NOMO-1 treated with DMSO at 0.1 percent for 48 hours (cell line): ENCODE data around the gene TMEM200C.
"Not testable (repeated sequence)": the region's sequence is repeated elsewhere in the genome, so short reads cannot be mapped to it uniquely, and the experiment has no call there.

Experiments
- DNase-seq: peaks from one replicate; lab custom pipeline; 2025; ENCODE audit not compliant: unreplicated experiment; lab: John Stamatoyannopoulos, UW

TMEM200C gene

DNA sequence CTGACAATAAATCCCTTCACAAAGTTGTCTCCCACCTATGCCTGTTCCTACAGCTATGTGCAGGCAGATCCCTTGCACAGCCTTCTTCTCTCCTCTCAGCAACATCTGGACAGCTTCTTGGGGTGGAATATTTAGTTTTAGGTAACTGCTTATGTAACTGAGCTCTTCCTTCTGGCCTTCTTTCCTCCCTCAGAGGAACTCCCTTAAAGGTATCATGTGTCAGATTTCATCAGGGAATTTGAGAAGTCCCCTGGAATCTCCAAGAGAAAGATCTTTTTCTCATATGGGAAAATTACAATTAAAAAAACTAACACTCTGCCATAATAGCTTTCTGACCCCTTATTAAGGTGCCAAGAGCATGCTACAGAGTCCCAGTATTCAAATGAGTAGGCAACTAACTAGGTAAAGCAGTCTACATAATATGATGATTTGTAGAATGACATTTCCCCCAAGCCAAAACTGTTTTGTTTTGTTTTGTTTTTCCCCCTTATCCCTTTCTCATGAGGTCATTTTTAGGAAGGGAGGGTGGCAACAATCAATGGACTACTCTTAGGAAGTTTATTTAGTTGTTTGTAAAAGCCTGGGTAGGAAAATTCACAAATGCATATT is 2.4 kb downstream of the TMEM200C start:
- DNase-seq = no peak

DNA sequence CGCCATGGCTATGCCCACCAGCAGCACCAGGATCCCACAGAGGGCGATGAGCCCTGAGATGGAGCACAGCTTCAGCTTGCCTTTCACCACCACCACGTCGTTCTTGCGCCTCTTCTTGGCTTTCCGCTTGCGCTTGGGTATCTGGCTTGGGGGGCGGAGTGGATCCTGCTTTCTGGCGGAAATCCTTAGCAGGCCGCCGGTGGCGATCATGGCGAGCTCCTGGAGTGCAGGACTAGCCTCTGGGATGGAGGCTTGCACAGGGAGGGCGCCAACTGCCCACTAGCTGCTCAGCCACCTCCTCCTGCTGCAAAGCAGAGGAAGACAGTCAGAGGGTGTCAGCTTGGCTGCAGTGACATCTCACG is 3.5 kb downstream of the TMEM200C start:
- DNase-seq = no peak

DNA sequence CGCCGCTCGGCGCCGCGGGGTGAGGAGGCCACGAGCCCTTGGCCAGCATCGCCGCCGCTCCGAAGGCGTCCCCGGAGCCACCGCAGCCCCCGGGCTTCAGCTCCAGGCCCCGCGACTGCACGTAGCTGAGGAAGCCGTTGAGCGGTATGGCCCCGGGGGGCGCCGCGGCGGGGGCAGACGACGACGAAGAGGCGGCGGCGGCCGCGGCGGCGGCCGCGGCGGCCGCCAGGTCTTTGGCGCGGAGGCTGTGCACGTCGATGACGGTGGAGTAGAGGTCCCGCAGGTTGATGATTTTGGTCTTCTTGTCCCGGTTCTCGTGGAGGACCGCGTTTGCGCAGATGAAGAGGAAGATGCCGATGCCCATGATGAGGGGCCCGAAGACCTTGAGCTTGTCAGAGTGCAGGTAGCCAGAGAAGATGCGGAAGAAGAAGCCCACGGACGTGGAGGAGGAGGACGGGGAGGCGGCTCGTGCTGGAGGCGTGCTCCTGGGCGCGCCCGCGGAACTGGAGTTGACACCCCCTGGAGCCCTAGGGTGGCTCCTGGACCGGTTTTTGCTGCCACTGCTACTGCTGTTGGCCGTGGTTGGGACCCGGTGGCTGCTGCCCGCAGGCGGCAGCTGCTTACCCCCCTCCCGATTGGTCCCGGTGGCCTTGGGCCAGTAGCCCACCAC is 4.0 kb downstream of the TMEM200C start:
- DNase-seq = no peak

DNA sequence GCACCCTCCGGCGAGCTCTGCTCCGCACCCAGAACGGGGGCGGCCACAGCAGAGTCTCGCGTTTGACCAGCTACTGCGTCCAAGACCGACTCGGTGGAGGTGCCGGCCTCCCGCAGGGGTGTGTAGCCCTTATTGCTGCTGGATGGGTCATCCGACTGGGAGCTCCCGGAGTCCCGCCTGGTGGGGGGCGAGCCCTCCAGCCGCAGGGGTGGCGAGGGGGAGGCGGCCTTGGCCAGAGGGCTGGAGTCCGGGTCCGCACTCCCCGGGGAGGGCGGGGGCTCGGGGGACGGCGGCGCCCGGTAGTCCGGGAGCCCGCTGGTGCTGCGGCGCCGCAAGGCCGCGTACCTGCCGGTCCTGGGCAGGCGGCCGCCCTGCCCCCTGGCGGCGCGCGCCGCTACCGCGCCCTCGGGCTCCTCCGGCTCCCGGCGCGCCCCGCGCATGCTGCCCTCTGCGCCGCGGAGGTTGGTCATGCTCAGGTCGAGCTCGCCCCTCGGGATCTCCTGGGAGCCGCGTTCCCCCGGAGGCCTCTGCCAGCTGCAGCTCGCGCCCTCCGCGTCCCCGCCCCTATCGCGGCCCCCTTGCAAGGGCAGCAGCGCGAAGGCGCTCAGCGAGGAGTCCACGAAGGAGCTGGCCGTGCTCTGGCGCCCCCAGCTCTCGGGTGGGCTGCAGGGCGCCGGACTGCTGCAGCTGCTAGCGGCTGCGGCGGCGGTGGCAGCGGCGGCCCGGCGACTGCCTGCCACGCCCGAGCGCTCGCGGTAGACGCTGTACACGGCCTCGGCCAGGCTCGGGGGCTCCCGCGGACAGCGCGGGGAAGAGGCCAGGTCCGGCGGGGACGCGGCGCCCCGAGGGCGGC is 4.8 kb downstream of the TMEM200C start:
- DNase-seq = peak; percentile 8

DNA sequence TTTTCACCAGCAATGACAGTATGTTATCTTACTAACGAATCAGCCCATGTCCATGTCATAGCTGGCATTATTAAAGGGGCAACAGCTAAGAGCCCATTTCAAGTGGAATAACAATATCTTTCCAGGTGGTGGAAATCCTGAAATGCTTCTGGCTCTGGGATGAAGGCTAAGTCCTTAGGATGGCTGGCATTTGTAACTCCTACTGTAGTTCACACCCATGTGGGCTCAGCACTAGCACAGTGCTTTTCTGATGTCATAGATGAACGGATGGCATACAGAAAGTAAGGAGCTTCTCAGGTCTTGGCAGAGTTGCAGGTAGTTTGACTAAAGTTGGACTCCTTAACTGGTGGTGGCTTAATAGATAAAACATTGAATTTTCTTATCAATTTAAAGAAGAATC is 10.0 kb downstream of the TMEM200C start:
- no peak for DNase-seq

DNA sequence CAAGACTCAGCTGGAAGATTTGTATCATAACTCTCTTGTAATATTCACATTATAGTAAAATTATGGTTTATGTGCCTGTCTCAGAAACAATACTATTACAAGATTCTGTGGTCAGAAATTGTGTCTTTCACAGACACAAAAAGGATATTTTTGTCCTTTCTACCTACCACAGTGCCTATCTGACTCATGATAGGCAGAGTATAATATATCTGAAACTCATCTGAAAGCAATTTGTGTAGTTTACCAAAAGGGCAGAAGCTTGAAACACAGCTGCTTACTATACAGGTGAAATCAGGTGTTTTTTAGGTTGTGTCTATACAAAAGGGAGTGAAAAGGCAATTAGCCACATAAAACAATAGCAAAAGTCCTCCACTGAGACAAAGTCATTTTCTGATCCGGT is 10.9 kb downstream of the TMEM200C start:
- no peak for DNase-seq

DNA sequence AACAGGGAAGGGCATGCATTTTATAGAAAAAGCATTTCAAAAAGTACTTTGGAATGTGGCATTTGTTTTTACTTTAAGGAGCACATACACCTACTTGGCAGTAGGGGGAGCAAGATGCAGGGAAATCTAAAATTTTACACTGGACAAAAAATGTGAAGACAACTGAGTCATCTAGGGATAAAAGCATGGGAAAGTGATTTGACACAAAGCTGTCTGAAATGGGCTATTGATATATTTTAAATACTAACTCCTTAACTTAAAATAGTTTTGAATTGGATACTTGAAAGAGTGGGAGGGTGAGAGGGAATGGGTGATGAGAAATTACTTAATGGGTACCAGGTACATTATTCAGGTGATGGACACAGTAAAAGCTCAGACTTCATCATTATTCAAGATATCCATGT is 15.8 kb downstream of the TMEM200C start:
- DNase-seq = peak; percentile 12

DNA sequence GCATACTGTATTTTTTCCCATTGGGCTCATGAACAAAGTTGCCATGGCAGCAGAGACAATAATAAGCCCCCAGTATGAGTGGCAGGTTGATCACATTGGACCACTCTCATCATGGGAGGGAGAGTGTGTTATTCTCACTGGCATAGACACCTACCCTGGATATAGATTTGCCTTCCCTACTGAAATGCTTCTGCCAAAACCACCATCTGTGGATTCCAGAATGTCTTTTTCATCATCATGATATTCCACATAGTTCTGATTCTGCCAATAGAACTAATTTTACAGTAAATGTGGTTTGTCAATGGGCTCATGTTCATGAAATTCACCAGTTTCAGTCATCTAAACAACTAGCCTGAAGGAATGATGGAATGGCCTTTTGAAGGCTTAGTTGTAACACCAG is 18.4 kb downstream of the TMEM200C start:
- no peak for DNase-seq

DNA sequence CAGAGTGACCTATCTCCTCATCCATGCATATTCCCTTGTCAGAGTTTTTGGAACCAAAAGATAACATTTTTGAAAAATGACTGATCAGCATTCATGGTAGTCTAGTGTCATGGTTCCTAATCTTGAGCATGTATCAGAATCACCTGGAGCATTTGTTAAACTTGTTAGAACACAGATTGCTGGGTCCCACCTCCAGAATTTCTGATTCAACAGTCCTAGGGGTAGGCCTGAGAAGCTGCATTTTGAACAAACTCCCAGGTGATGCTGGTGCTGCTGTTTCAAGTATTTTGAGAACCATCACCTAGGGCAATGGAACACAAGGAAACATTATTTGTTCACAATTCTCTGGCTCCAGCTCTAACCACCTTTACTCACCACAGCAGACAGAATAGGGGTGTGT is 21.0 kb downstream of the TMEM200C start:
- DNase-seq = no peak

DNA sequence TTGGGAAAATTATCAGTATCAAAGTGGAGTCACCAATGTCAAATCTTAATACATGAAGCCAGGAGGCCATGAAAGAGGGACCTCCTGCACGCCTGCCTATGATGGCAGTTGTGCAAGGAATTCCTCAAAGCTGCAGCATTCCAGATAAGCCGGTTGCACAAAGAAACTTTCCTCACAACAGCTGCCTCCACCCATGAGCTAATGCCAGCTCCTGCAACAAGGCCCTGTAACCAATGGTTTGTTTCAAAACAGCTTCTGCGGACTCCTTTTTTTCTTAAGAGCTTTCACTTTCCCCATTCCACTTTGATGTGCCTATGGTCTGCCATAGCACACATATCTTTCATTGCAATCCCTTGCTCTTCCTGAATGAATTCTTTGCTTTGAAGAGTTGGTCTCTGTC is 22.4 kb downstream of the TMEM200C start:
- no peak for DNase-seq

DNA sequence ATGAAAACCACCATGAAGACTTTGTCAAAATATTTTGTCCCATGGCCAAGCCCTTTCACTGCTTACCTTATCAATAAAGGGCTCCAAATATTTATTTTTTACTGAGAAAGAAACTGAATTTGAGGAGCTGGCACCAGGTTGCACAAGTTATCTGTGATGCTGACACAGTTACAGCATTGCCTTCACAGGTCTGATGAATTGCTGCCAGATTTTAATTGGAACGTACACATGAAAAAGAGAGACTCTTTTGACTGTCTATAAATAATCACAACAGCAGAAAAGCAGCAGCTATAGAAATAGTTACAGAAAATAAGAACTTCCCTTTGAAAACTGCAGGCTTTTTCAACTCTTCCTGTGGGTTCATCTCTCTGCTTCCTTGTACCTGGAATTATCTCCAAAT is 23.9 kb downstream of the TMEM200C start:
- no peak for DNase-seq

DNA sequence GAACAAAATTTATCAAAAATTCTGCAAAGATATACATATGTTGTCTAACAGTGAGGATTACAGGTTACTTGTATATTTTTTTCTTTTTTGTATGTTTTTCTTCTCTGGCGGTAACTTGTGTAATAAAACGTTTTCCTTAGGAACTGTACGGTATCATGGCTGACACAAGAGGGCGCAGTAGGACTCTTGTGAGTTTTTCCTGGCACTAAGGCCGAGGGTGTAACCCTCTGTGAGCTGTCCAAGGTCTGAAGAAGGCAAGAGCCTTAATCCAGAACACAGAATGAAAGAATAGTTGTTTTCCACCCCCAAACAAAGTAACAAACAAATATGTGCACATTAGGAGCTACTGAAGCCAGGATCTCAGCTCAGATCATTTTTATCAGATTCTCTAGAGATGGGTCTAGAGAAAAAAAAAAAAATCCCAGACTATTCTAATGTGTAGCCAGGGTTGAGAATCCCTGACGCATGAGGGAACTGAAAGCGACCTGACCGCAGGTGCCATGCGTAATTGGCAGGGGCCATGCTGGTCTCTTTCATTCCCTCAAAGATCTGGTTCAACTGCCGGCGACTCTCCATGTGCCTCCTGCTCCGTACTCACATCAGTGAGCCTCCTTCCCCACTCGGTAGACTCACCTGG is 27.0 kb downstream of the TMEM200C start:
- peak; percentile 86 for DNase-seq

DNA sequence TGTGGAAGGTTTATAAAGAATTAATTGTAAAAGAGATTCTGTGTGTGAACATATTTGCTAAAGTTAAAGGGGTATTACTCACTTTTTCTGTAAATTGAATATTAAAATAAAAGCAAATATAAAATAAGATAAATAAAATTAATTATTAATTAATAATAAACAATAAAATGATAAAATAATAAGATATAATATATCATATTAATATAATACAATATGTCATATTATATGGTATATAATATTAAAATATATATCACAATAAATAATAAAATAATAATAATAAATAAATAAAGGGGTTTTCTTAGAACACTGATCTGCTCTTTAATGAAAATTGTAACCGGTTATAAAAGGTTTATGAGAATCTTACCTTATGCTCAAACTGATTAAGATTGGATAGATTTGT is 29.8 kb downstream of the TMEM200C start:
- no peak for DNase-seq

DNA sequence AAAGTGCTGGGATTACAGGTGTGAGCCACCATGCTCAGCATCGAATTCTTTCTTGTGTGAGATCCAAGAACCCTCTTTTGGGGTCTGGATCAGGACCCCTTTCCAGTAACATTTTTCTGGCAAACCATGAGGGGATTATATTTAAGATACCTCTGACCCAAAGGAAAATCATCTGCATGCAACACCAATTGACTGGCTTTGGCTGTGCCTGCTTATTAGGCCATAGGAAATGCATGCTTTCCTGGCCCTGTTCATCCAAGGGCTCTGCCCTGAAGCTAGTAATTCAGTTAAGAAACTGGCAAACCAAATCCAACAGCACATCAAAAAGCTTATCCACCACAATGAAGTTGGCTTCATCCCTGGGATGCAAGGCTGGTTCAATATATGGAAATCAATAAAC is 33.2 kb downstream of the TMEM200C start:
- not testable (repeated sequence) for DNase-seq

DNA sequence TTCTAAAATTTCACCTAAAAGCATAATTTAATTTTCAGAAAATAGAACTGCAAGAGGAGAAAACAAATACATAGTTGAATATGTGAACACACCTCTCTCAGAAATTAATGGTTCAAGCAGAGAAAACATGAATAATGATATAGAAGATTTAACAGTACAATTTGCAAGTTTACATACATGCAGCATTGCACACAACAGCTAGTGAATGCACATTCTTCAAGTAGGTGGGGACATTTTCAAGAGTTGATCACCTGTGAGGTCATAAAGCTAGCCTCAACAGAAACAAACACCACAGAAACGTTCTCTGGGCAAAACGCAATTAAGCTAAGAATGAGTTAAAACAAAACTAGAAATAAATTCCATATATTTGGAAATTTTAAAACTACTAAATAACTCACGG is 38.1 kb downstream of the TMEM200C start:
- no peak for DNase-seq

DNA sequence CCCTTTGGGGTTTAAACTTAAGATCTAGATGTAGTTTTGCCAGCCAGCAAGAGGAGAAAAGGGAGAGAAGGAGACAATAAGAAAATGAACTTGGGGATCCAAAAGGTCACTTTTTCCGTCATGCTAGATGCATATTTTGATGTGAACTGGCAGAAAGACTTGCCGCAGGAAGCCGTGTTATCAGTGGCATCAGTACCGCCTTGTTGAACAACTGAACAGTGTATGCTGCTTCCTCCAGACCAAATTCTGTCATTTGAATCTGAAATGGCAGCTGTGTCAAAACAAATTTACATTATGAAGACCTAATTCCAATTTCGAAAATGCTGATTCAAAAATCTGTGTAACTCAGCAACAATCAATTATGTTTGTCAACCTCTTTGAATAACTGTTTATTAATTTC is 42.1 kb downstream of the TMEM200C start:
- DNase-seq = no peak

DNA sequence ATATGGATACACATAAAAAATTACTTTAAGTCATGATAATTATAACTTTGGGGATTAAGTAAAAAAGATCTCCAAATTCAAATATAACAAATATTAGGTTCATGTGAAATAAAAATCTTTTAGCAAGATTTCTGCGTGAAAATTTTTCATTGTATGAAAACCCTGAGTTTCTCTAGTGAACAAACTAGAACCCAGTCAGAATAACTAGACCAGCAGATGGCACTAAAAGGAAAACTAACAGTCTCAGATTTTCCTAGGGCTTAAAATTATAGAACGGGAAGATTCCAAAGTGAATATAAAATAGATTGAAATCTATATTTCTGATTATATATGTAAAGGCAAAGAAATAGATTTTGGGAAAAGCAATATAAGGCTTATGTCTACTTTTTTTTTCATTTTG is 43.3 kb downstream of the TMEM200C start:
- no peak for DNase-seq

DNA sequence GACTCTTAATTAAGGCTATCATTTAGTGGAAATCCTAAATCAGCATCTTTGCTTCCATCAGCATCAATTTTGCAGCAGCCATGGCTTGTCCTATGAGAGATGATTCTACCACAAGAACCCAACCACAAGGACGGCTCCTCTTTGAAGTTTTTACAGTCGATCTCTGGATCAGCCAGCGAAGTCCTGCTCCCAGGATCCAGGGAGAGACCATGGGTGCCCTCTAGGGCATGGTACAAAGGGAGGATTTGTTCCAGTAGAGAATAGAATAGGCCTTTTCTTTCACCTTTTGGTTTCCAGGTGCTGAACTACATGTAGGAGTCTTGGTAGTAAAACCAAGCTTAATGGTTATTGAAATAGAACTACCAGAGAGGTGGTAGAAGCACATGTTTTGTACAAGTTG is 52.7 kb downstream of the TMEM200C start:
- no peak for DNase-seq

DNA sequence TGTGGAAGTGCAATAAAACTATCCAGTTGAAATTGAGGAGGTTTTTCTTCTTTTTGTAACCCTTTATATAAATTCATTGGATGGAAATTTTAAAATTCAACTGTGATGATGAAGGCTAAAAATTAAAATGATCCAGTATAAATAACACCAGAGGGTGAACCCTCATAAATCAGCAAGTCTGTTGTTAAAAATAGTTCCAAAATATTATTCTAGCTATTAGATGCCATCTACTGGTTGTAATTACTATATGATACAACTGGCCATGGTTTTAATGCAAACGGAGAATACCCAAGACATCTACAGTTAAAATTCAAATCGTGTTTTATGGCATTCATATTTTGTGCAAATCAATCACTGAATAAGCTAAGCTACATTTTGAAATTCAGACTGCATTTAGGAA is 53.8 kb downstream of the TMEM200C start:
- no peak for DNase-seq

DNA sequence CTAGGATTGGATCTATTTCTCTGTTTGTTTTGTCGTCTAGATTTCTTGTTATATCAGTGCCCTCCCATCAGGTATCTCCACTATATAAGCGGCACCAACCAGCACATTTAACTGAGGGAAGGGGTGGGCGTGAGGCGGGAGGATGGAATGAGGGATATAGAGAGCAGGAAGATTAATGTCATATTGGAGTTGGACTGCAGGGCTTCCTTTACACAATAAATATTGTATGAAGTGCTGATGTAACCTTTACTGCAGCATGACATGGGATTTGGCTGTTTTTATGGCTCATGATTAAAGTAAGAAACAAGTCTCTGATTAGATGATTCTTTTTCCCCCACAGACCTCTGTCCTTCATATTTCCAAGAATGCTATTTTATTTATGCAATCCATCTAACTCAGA is 54.8 kb downstream of the TMEM200C start:
- DNase-seq = no peak

DNA sequence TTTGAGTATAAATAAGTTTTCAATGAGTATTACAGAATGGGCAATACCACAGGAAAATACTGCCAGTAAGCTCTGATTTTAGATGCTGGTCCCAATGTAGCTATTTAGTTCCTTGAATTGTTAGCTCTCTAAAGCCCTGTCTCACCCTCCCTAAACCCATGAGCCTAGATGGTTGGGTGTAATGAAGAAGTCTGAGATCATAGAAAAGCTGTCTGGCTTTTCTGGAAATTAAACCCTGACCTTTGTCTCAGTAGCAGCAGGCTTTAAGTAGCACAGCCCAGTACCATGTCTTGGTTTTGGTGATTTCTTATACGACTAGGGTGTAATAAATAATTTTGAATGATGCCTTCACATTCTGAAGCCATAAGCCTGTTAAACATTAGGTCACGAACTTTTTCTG is 55.3 kb downstream of the TMEM200C start:
- DNase-seq = no peak

DNA sequence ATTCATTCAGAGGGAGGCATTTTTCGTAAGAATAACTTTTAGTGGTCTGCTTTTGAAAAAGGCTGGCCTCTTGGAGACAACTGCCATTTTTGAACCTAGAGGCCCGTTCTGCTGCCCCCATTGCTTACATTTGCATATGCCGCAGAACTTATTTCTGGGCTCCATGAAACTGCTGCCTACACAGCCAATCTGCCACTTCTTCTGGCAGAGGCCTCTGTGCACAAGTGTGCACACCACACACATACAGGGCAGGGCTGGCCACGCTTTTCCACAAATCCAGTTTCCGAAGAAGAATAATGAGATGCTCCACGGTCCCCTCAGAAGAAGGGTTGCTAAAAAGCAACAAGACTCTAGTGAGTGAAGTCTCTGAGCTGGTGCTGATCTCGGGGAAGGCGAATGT is 56.2 kb downstream of the TMEM200C start:
- no peak for DNase-seq
